HG03103 (cell line): ENCODE measurements around the gene DOCK4.

Experiments used
- ATAC-seq: cut with Tn5 transposase; IDR thresholded peaks from one replicate; pipeline ENCODE4 v1.9.1; 2021; ENCODE audit warnings: low read depth; ENCODE audit not compliant: unreplicated experiment

Gene DOCK4

DNA sequence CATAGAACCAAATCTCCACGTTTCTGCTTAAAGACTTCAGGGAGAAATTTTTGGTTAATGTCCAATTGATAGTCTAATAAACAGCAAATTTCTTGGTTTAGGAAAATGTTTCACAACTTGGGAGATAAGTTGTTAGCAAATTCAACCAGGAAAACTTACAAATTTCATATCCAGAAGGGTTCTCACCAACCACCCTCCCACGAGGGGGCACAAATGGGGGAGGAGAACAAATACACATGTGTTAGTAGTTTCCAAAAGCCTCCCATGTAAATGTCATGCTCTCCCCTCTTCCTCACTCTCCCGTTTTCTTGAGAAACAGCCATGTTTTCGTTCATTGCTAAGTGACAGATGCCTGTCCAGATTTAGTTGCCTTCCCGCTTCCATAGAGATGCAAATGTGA is 10.5 kb downstream of the DOCK4 start:
- ATAC-seq: no peak

GRCh38 chr7:112193915-112194502 is 12.2 kb downstream of the DOCK4 start:
- no peak for ATAC-seq

GRCh38 chr7:112192236-112193154 is 13.7 kb downstream of the DOCK4 start:
- ATAC-seq: no peak

- no peak for ATAC-seq
These were observed 16.1 kb downstream of the DOCK4 start for GRCh38 chr7:112190120-112190519.

DNA sequence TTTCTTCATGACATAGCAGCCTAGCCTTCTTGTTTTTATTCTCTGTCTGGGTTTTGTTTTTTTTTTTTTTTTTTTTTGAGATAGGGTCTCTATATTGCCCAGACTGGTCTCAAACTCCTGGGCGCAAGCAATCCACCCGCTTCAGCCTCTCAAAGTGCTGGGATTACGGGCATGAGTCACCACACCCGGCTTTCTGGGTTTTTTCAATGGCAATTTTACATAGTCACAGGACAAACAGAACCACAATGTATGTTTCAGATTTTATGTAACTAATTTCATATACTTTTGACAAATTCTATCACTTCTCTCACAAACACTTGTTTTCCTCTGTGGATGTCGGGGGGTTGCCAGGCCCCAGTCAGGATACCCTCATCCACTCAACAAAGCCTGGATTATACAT is 16.5 kb downstream of the DOCK4 start:
- ATAC-seq: no peak

GRCh38 chr7:112188257-112188656 is 17.9 kb downstream of the DOCK4 start:
- no peak for ATAC-seq

DNA sequence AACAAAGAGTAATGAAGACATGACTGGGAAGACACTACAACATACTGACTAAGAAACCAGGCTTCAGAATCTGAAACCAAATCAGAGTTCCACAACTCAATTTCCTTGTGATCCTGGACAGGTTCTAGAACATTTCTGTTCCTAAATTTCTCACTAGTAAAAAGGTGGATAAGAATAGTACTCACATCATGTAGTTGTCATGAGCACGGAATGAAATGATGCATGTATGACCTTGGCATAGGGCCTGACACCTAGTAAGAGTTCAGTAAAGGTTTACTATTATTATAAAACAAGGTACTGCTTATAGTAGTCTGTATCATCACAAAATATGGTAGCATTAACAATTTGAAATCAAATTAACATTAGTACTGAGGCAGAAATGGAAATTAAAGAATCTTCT is 19.9 kb downstream of the DOCK4 start:
- ATAC-seq: no peak

GRCh38 chr7:112185005-112185834 is 21.0 kb downstream of the DOCK4 start:
- ATAC-seq: no peak

DNA sequence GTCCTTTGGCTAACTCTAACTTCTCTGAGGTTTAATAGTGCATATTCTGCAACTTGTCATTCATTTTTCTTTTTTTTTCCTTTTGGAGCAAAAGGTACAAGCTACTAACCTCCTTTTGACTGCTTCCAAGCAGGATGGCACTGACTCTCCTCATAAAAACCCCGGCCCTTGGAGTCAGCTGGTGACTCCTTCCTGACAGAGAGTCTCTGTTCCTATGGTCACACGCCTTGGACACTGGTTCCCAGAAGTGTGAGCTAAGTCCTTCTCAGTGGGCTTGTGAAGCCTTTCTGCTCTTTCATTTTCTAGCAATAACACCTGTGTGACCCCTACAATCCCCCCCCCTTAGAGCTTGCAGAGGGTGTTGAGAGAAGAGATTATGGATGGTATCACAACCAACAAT is 21.7 kb downstream of the DOCK4 start:
- ATAC-seq: no peak

DNA sequence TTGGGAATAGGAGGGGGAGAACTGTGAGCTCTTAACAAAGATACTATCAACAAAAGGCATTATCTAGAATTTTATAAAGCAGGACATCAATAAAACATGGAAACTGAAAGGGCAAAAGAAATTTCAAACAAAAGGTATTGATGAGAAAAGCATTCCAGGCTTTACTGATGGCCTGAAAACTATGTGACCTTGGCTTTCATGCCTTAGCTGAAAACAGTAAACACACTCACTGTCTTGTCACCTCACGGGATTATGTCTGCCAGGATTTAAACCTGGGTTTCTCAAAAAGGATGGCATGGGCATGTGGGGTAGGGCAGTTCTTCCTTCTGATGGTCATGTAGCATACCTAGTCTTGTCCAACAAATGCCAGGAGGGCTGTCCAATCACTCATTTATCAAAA is 22.9 kb downstream of the DOCK4 start:
- ATAC-seq: no peak

DNA sequence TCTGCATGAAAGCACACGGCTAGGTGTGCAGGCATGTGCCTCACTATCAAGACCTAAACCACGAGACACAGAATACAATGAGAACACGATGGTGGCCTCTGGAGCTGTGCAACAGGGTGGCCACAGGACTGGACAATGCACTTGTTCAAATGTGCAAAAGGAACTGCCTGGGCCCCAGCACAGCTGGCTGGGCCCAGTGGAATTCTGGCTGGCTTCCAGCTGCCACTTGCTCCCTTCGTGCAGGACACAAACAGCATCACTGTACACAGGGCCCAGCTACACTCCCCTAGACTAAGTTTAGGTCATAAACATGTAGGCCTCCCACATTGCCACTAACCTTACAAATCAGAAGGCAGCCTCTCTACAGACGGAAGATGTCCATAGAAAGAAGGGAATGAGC is 23.4 kb downstream of the DOCK4 start:
- no peak for ATAC-seq

DNA sequence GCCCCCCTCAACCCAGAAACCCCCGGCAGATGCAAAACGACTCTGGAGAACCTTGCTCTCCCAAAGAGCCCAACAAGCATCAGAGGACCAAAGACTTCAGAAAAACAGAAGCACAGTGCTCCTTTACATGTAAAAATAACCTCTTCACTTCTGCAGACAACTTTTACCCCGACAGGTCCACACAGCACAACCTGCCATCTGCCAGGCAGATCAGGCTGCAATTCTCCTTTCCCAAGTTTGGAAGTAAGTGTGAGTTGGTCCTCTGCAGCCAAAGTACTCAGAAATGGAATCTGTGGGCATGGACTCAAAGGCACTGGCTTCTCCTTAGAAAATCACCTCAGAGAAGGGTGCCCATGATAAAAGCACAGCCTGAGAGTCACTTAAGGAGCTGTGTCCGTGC is 26.0 kb downstream of the DOCK4 start:
- ATAC-seq: no peak

- no peak for ATAC-seq
These were observed 29.3 kb downstream of the DOCK4 start for GRCh38 chr7:112176693-112177415.

DNA sequence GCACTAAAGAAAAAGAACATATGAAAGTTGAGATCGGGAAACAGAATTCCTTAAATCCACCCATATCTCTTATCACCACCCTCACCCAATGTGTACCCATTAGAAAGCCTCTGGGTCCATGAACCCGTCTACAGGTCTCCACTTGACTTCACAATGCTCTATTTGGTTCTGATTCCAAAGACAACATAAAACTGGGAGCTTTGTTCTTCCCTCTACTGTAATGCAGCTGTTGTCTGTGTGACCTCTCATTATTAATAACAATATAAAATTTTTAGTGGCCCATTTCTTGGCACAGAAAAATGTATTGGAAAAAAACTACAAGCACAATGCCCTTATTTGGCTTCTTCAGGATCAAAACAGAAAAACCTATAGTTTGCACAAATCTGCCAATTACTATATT is 30.0 kb downstream of the DOCK4 start:
- no peak for ATAC-seq

DNA sequence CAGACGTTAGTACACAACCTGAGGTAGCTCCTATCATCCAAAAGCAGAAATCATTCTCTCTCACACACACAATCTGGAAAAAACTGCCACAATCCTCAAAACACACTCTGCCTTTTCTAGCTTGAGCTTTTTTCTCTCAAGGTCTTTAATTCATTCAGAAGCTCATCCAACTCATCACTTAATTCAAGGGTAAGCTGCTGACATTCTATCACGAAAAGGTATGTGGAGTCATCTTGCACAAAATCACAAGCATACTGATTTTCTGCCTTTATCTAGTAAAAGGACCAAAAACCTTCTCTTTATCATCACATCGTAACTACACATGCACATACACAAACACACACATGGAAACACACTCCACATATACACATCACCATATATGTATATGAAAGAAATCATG is 32.0 kb downstream of the DOCK4 start:
- no peak for ATAC-seq

DNA sequence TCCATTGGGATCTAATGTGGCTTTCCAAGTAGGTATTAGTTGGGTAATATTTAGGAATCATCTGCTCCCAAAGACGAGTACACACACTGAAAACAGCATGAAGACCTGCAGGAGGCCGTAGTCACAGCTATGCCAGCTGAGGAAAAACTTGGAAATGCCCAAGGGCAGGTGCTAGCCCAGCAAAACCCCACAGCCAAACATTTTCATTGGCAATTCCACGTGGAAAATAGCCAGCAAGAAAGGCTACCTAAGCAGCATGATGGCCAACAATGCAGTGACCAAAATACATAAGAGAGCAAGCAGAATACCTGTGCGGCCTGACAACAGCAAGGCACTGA is 32.7 kb downstream of the DOCK4 start:
- ATAC-seq: no peak

- ATAC-seq: no peak
These were observed 33.2 kb downstream of the DOCK4 start for GRCh38 chr7:112172870-112173567.

- no peak for ATAC-seq
These were observed 34.5 kb downstream of the DOCK4 start for GRCh38 chr7:112171673-112172072.

- ATAC-seq: no peak
These were observed 37.3 kb downstream of the DOCK4 start for GRCh38 chr7:112168915-112169314.

GRCh38 chr7:112167147-112167546 is 39.1 kb downstream of the DOCK4 start:
- no peak for ATAC-seq
